Measurements from ENCODE around the gene MT1B. TPM values are rescaled to one million over a fixed set of nuclear protein-coding genes. Genes with fewer than 3 reads are reported as not detected.

The MT1B gene
- not detected for total RNA-seq
- long read RNA-seq = 0 reads

DNA sequence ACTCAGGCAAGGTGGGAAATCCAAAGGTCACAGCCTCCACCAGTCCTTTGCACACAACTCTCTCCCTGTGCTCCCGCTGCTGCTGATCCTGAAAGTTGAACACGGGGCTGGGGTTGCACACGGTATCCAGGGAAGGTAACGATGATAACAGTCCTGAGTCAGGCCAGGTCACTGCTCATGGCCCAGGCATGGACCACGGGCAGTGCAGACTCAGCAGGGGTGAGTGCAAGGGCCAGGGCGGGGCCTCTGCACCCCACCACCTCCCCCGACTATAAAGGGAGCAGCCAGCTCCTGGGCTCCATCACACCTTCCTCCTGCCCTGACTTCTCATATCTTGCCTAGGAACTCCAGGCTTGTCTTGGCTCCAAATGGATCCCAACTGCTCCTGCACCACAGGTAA lies at the start of gene MT1B:
MT1B (plus strand) TSS at position 301 of the 400 bp plus-strand sequence; CDS start at position 369, 68 bp downstream.
- no peak for ATAC-seq
- intact Hi-C loops (cut with micrococcal nuclease) = no loop called here
- no peak for DNase-seq

DNA sequence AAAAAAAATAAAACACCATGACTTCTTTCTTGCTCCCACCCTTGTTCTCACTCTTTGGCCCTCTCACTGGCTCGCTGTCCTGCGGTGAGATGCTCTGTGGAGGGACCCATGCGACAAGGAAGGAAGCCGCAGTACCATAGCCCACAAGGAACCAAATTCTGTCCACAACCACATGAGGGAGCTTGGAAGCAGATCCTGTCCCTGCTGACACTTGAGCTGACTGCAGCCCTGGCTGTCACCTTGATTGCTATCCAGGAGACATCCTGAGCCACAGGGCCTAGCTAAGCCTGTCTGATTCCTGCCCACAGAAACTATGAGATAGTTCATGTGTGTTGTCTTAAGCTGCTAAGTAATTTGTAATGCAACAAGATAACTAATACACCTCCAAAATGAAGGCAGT lies 48.1 kb upstream of the MT1B start:
- ATAC-seq = peak; percentile 27
- DNase-seq = peak; percentile 63
- intact Hi-C loops (cut with micrococcal nuclease) = loop anchor here (5.0 to 10.0 kb wide), 2 partner anchors 81 to 86 kb away; partner anchors contain the start of gene MT1X

DNA sequence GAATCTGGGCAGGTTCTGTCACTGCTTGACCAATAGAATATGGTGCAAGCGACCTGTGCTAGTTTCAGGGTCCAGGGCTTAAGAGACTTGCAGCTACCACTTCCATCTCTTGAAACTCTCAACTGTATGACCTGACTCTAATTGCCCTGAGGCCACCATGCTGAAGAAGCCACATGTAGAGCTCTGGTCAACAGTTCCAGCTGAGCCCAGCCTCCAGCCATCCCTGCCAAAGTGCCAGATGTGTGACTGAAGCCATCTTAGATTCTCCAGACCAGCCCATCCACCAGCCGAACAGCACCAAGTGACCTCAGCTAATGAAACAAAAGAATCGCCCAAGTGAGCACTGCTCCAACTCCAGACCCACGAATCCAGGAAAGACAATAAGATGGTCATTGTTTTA lies 46.7 kb upstream of the MT1B start:
- intact Hi-C loops (cut with micrococcal nuclease) = loop anchor here (5.0 to 10.0 kb wide), 2 partner anchors 80 to 88 kb away; partner anchors contain the start of gene MT1X
- ATAC-seq (no peak), DNase-seq (no peak)

DNA sequence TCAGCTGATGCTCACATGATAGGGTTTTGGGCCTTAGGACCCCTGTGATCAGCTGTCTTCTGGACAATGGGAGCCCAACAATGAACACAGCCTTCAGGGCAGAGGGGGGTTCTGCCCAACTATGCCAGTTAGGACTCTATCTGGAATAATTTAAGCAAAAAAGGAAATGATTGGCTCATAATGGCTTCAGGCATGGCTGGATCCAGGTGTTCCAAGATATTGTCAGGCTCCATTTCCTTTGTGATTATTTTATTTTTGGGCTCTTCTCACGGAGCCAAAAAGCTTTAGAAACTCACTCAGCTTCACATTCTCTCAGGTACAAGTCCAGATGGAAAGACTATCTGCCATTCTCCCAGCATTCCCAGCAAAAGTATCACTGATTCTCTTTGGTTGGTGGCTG lies 46.2 kb upstream of the MT1B start:
- DNase-seq (no peak), ATAC-seq (no peak)
- intact Hi-C loops (cut with micrococcal nuclease) = loop anchor here (10.0 kb wide), 1 partner anchor 79 kb away; the partner anchor contains the start of gene MT1X

DNA sequence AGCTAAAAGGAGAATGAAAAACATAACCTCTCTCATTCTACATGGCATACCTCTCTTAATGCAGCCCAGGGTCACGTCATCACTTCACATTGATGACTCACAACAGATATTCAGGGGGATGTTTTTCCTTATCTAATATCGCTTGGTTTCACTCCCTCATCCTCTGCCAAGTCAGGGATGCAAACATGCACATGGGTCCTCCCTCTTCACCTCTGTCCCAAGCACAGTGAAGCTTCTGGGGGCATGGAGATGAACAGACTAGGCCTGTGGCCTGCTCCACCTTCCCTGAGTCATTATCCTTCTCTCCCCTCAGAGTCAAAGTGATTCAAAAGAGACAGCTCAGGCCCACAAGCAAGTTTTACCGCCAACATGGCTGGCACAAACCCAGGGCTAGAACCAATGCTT lies 45.6 kb upstream of the MT1B start:
- no peak for ATAC-seq
- peak; percentile 57 for DNase-seq
- intact Hi-C loops (cut with micrococcal nuclease) = loop anchor here (10.0 kb wide), 1 partner anchor 79 kb away; the partner anchor contains the start of gene MT1X

DNA sequence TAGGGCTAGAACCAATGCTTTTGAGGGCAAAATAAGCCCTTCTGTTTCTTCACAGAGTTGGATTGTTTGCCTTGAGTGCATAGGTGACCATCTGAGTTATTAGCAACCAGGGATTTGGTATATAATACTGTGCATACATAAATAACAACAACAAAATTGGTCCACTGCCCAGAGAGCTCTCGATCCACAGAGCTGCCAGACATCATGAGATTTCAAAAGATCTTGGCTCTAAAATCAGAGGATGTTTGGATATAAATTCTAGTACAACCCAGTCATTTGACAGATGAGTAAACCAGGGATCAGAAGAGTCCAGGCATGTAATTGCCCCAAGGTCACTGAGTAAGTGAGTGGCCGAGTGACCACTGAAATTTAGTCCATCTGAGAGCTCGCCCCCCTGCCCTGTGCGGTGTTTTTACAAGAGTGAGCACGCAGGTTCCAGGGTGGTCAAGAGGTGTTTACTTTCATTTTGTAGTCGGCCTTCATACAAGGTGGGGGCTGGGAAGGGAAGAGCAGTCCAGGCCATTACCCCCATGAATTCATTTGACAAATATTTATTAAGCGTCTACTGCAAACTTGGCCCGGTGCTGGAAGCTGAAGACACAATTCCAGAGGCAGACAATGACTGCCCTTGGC lies 45.1 kb upstream of the MT1B start:
- DNase-seq = no peak
- no peak for ATAC-seq
- intact Hi-C loops (cut with micrococcal nuclease) = loop anchor here (10.0 kb wide), 1 partner anchor 78 kb away; the partner anchor contains the start of gene MT1X

DNA sequence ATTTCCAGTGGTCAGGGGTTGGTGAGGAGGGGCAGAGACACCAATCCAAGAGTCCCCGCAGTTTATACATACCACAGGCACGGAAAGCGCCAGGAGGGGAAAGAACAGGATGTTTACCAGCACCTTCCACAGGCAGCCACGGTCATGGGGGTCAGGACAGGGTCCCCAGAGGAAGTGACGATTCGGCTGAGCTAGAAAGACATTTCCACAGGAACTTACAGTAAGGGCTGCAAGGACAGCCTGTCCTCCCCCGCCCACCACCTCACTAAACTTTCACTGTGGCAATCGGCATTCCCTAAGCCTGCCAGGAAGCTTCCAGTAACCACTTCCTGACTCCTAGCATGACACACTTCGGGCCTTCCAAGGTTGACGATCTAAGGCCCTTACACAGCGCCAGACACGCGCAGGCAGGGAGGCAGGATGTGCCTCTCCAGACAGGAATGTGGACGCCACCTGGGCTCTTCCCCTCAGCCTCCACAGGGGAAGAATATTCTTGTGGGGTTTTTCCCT lies 44.5 kb upstream of the MT1B start:
- intact Hi-C loops (cut with micrococcal nuclease) = loop anchor here (10.0 kb wide), 1 partner anchor 78 kb away; the partner anchor contains the start of gene MT1X
- peak; percentile 7 for ATAC-seq
- DNase-seq = peak; percentile 65

DNA sequence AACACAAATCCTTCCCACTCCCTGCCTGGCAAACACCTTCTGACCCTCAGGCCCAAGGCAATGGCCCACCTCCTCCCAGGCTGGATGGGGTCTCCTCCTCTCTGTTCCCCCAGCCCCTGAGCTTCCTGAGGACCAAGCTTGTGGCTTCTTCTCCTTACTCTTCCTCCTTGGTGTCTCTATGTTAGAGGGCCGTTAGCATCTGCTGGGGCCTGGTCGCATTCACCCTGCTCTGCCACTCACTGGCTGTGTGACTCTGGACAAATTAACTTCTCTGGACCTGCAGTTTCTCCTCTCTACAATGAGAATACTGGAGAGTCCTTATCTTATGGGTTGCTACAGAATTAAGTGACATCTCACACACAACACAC lies 44.0 kb upstream of the MT1B start:
- ATAC-seq (no peak), DNase-seq (no peak)
- intact Hi-C loops (cut with micrococcal nuclease) = loop anchor here (10.0 kb wide), 1 partner anchor 77 kb away; the partner anchor contains the start of gene MT1X

DNA sequence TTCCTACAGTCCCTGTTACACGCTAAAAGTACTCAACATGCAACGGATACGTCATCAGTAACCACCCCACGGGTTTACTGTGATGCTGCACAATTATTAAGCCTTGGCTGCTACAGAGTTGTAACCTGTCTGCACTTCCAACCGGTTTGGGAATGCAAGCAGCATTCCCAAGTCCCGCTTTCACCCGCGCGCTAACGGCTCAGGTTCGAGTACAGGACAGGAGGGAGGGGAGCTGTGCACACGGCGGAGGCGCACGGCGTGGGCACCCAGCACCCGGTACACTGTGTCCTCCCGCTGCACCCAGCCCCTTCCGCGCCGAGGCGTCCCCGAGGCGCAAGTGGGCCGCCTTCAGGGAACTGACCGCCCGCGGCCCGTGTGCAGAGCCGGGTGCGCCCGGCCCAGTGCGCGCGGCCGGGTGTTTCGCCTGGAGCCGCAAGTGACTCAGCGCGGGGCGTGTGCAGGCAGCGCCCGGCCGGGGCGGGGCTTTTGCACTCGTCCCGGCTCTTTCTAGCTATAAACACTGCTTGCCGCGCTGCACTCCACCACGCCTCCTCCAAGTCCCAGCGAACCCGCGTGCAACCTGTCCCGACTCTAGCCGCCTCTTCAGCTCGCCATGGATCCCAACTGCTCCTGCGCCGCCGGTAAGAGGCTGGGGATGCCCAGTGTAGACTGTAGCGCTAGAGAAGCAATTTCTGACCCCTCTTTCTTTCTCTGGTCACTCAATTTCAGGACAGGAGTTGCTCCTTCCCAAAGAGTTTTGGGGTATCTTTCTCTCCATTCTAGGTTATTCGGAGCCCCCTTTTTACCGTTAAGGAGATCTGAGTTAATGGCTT lies 43.4 kb upstream of the MT1B start, which contains the start of gene MT2A:
MT2A (plus strand) TSS at position 542 of the 833 bp plus-strand sequence; CDS start at position 614, 72 bp downstream.
- ATAC-seq (peak; percentile 84), DNase-seq (peak; percentile 98)
- intact Hi-C loops (cut with micrococcal nuclease) = loop anchor here (10.0 kb wide), 1 partner anchor 77 kb away; the partner anchor contains the start of gene MT1X

DNA sequence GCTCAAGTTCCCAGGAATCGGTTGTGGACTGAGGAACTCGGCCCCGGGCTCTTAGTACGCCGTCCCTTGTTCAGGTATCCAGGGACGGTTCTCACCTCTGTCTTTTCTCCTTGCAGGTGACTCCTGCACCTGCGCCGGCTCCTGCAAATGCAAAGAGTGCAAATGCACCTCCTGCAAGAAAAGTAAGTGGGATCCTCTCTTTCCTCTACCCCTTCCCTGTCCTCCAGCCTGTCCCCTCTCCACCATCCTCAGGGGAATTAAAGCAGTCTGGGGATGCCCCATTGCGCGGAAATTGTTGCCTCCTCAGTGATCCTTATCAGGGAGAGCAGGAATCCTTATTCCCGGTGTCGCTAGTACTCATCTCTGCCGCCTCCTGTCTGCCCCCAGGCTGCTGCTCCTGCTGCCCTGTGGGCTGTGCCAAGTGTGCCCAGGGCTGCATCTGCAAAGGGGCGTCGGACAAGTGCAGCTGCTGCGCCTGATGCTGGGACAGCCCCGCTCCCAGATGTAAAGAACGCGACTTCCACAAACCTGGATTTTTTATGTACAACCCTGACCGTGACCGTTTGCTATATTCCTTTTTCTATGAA lies 42.7 kb upstream of the MT1B start:
- no peak for ATAC-seq
- peak; percentile 35 for DNase-seq
- intact Hi-C loops (cut with micrococcal nuclease) = loop anchor here (10.0 kb wide), 1 partner anchor 76 kb away; the partner anchor contains the start of gene MT1X

DNA sequence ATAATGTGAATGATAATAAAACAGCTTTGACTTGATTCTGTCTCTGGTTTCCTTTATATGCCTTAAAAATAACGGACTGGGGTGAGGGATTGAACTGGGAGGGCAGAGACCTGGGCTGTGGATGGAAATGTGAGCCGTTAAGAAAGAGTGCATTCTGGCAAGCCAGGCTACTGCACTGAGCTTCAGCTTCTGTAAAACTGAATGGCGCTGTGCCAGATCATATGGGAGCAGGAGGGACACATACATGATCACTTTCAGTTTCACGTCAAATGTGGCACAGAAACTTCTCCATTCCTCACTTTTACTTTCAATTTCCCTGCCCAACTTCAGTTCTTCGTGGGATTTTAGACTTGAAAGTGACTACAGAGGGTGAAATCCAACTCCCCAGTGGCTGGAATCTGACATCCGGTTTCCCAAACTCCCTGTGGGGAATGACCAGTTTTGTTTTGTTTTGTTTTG lies 42.2 kb upstream of the MT1B start:
- ATAC-seq (peak; percentile 8), DNase-seq (peak; percentile 48)
- intact Hi-C loops (cut with micrococcal nuclease) = loop anchor here (10.0 kb wide), 1 partner anchor 75 kb away; the partner anchor contains the start of gene MT1X

DNA sequence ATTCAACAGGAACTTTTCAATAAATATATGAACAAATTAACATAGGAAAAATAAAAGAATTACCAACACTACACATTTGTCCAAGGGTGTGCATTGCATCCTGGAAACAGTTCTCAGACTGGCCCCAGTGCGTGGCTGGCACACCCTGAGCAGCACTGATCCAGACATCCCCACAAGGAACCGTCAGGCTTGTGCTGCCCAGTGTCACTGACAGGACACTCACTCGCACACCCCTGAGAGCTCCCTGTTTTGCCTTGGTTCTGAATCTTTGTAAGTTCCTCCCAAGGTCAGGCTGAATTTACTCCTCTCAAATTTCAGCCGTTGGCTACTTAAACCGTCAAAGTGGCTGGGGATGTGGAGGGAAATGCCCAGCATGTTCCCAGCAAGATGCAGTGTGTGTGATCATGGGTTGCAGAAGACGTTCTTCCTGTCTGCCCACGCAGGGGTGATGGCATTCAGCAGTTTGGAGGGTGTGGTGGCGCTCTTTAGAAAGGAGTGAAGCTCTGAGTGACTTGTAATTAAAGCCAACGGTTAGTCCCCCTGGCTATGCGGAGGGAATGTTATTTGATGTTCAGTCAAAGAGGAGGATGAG lies 41.6 kb upstream of the MT1B start:
- ATAC-seq (peak; percentile 12), DNase-seq (peak; percentile 53)
- intact Hi-C loops (cut with micrococcal nuclease) = no loop called here

DNA sequence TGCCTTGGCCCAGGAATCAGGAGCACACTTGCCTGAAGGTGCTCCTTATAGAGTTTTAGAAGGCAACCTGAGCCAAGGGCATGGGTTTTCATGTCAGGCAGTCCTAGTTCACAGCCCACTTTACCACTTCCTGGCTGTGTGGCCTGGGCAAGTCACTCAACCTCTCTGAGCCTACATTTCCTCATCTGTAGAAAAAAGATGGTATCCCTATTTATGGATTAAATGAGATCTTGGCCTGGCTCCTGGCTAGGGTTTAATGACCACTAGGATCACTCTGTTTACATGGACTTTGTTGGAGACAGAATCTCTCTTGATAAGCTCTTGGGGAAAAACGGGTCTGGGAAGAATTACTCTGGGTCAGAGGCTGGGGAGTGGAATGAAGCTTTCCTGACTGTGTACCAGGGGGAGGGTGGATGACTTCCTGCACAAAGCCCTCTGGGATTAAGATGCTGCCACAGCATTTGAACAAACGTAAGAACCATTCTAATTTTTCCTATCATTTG lies 41.0 kb upstream of the MT1B start:
- no peak for DNase-seq
- ATAC-seq = no peak
- intact Hi-C loops (cut with micrococcal nuclease) = no loop called here

DNA sequence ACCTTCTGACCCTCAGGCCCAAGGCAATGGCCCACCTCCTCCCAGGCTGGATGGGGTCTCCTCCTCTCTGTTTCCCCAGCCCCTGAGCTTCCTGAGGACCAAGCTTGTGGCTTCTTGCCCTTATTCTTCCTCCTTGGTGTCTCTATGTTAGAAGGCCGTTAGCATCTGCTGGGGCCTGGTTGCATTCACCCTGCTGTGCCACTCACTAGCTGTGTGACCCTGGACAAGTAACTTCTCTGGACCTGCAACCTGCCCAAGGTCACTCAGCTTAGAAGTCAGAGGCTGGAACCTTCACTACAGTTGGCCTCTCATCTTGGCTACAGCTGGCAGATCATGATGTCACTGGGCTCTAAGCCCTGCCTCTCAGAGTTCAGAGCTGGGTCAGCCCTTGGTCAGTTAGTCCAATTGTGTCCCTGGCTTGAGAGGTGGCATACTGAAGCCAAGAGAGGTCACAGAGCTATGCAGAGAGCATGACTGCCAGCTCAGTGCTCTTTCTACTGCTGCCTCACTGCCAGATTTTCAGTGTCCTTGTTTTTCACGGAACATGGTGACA lies 40.3 kb upstream of the MT1B start:
- intact Hi-C loops (cut with micrococcal nuclease) = no loop called here
- DNase-seq (peak; percentile 75), ATAC-seq (peak; percentile 67)

DNA sequence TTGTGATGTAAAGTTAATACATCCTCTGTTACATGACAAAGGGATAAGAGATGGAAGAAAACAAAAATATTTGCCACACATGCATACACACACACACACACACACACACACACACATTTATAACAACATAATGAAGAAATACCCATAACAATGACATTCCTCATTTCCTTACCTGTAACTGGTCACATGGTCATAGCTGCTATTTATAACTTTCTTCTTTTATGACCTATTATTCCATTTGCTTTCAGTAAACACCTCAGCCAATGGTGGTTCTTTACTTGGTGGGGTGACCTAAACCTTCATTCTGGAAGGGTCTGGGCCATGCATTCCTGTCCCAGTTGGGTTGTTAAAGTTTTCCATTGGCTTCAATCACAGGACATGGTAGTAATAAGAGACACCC lies 38.0 kb upstream of the MT1B start:
- ATAC-seq (no peak), DNase-seq (no peak)
- intact Hi-C loops (cut with micrococcal nuclease) = no loop called here

DNA sequence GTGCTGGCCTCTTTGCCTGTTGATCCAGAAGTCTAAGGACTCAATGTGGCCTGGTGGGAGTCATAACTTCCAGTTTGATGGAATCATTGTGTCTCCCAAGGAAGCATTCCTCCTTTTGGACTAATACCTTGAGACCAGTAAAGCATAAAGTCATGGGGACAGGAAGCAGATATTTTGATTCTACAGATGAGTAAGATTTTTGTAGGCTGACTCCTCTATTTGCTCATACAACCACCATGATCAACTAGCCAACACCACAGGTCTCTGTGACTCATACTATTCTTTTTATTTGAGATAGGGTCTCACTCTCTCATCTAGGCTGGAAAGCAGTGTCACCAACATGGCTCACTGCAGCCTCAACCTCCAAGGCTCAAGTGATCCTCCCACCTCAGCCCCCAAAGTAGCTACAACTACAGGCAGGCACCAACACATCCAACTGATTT lies 37.1 kb upstream of the MT1B start:
- intact Hi-C loops (cut with micrococcal nuclease) = no loop called here
- no peak for DNase-seq
- no peak for ATAC-seq

DNA sequence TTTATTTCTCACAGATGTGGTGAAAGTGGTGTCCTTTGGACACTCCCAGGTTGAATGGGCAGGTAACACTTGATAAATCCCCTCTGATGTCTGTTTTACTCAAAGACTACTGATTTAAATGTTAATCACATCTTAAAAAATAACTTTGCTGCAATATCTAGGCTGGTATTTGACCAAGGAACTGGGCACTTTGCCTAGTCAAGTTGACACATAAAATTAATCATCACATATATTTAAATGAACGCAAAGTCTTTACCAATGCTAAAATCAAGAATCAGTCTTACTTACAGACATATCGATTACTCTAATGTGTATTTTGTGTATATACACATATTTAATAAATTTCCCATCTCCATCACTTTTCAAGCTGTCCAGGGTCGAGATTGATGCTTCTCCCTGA lies 36.3 kb upstream of the MT1B start:
- ATAC-seq = no peak
- intact Hi-C loops (cut with micrococcal nuclease) = no loop called here
- DNase-seq = no peak

DNA sequence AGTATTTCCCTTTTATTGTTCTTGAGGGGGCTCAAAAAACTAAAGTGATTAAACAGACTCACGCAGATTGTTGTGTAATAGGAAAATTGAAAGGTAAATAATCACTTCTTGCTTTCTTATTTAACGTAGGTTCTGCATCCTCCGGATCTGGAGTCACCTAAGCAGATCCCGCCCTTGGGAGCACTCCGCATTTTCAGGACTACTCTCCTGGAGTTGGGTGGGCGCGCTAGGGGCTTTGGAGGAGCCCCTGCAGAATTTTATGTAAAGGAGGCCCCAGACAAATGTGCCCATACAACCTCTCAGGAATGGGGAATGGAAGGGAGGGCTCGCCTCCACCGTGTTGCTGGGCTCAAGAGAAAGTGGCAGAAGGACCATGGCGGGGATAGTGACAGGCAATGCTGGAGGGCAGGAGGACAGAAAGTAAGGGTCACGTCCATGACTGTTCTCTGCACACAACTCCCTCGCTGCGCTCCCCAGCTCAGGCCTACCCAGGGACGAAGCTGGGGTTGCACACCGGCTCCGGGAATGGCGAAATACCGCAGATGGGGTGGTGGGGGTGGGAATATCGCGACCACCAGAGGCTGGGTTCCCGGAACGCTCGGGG lies 35.0 kb upstream of the MT1B start:
- no peak for DNase-seq
- ATAC-seq = peak; percentile 10
- intact Hi-C loops (cut with micrococcal nuclease) = no loop called here
